ENCODE data around the gene HAPLN3.
A peak's percentile ranks its signal among the peaks of the same experiment; 100 is the strongest.

The HAPLN3 gene

GRCh38 chr15:88898736-88899135 is 3.4 kb upstream of the HAPLN3 start:
- no peak for DNase-seq (ENCODE audit: extremely low spot score)
- POLR2A ChIA-PET: interaction anchor here (0.8 kb wide), 1 partner anchor 9 kb away, joined by 3 read pairs; no protein-coding TSS in a partner anchor
- CTCF ChIA-PET: interaction anchor here (0.6 to 1.5 kb wide), 2 partner anchors 13 to 124 kb away, joined by 3 to 6 read pairs; no protein-coding TSS in a partner anchor

GRCh38 chr15:88897456-88898194 is 2.3 kb upstream of the HAPLN3 start:
- CTCF ChIA-PET: interaction anchor here (0.6 to 1.5 kb wide), 3 partner anchors 12 to 125 kb away, joined by 3 to 6 read pairs (median 4); no protein-coding TSS in a partner anchor

More at GRCh38 chr15:88898736-88899135, 3.4 kb upstream of the HAPLN3 start:
- no peak for TF ChIP-seq BHLHE40 (IDR thresholded peaks at IDR 0.05; ENCODE audit: borderline replicate concordance)
- TF ChIP-seq FOXA1 (IDR thresholded peaks at IDR 0.05): no peak
- no peak for TF ChIP-seq TARDBP (IDR thresholded peaks at IDR 0.05)
- no peak for TF ChIP-seq ELF4 (IDR thresholded peaks at IDR 0.05)
- TF ChIP-seq CTBP1 (IDR thresholded peaks at IDR 0.05; ENCODE audit: borderline replicate concordance): no peak
- no peak for TF ChIP-seq NFRKB (IDR thresholded peaks at IDR 0.05)
- TF ChIP-seq FOXM1 (IDR thresholded peaks at IDR 0.05; ENCODE audit: borderline replicate concordance): no peak
- no peak for TF ChIP-seq HDGF (IDR thresholded peaks at IDR 0.05; ENCODE audit: borderline replicate concordance)
- no peak for TF ChIP-seq FOXK2 (IDR thresholded peaks at IDR 0.05)

DNA sequence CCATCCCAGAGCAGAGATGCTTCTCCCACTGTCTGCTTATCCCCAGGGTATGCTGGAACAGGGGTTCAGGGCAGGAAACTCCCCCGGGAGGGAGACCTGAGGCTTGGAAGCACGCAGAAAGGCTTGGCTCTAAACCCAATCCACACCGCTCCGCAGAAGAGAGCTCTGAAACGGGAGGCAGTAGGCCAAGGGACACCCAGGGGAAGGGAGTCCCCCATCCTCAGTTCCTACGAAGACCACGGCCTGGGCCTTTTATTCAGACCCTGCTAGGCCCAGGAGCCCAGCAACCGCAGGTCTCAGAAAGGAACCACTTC is 1.8 kb upstream of the HAPLN3 start:
- ChIA-PET CTCF (interaction anchor here (0.6 to 1.5 kb wide), 3 partner anchors 13 to 125 kb away, joined by 3 to 6 read pairs (median 4); no protein-coding TSS in a partner anchor), POLR2A (interaction anchor here (1.9 kb wide), 1 partner anchor 15 kb away, joined by 9 read pairs; no protein-coding TSS in a partner anchor)
- TF ChIP-seq TARDBP (IDR thresholded peaks at IDR 0.05) (no peak), ZNF384 (IDR thresholded peaks at IDR 0.05) (no peak), FOXM1 (IDR thresholded peaks at IDR 0.05; ENCODE audit: borderline replicate concordance) (no peak)
- TF ChIP-seq, protein P1, sequence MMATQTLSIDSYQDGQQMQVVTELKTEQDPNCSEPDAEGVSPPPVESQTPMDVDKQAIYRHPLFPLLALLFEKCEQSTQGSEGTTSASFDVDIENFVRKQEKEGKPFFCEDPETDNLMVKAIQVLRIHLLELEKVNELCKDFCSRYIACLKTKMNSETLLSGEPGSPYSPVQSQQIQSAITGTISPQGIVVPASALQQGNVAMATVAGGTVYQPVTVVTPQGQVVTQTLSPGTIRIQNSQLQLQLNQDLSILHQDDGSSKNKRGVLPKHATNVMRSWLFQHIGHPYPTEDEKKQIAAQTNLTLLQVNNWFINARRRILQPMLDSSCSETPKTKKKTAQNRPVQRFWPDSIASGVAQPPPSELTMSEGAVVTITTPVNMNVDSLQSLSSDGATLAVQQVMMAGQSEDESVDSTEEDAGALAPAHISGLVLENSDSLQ (IDR thresholded peaks at IDR 0.05): no peak
- DNase-seq (ENCODE audit: extremely low spot score): no peak

More at GRCh38 chr15:88897456-88898194, 2.3 kb upstream of the HAPLN3 start:
- POLR2A ChIA-PET: interaction anchor here (0.8 to 1.9 kb wide), 2 partner anchors 10 to 14 kb away, joined by 3 to 9 read pairs; no protein-coding TSS in a partner anchor
- peak; percentile 37 for DNase-seq (ENCODE audit: extremely low spot score)
- TF ChIP-seq NFRKB (IDR thresholded peaks at IDR 0.05) (no peak), SUZ12 (IDR thresholded peaks at IDR 0.05) (no peak), ZNF384 (IDR thresholded peaks at IDR 0.05) (no peak), SP1 (IDR thresholded peaks at IDR 0.05) (no peak), BHLHE40 (IDR thresholded peaks at IDR 0.05; ENCODE audit: borderline replicate concordance) (no peak), LEF1 (IDR thresholded peaks at IDR 0.05; ENCODE audit: borderline replicate concordance) (no peak), ARNT (IDR thresholded peaks at IDR 0.05) (no peak), FOXM1 (IDR thresholded peaks at IDR 0.05; ENCODE audit: borderline replicate concordance) (no peak), TARDBP (IDR thresholded peaks at IDR 0.05) (no peak), FOXA1 (IDR thresholded peaks at IDR 0.05) (no peak)
- TF ChIP-seq, protein P1 (IDR thresholded peaks at IDR 0.05): no peak

DNA sequence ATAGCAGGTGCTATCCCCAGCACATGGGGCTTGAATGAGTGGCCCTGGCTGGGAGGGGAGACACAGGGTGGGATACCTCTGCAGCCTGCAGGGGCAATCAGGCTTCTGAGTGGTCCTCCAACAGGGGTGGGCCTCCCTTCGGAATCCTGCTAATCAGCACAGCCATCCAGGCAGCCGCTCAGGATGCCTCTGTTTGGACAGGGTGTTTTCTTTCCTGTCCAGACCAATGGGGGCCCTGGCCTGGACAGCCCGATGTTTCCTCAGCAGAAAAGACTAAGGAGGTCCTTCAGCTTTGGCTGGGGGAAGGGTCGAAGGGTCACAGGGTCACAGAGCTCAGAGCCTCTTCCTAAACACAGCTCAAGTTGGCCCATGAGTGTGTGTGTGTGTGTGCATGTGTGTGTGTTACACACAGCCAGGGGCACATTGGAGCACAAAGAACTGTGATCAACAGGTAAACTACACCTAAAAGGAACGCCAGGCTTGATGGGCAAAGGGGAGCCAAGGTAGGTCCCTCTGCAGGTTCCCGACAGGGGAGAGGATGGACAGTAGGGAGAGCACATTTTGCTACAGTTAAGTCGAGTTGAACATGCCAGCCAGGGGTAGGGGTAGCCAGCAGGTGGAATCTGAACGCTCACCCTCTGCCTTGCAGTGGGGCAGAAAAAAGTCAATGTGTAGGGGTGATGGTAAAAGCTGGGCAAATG is 1.1 kb upstream of the HAPLN3 start:
- POLR2A ChIA-PET: interaction anchor here (1.9 kb wide), 1 partner anchor 15 kb away, joined by 9 read pairs; no protein-coding TSS in a partner anchor

GRCh38 chr15:88894348-88894818 is 961 bp downstream of the HAPLN3 start:
- TF ChIP-seq CTBP1 (IDR thresholded peaks at IDR 0.05; ENCODE audit: borderline replicate concordance) (no peak), L3MBTL2 (conservative IDR thresholded peaks at IDR 0.05) (peak; percentile 71; the same call in 1 of the 2 replicates), TARDBP (IDR thresholded peaks at IDR 0.05) (no peak)
- DNase-seq (ENCODE audit: extremely low spot score): peak; percentile 87
- CTCF ChIA-PET: interaction anchor here (2.0 to 2.1 kb wide), 2 partner anchors 11 to 16 kb away, joined by 6 to 10 read pairs; no protein-coding TSS in a partner anchor
- POLR2A ChIA-PET: no interaction called here

More for the DNA sequence above, 1.1 kb upstream of the HAPLN3 start:
- no peak for DNase-seq (ENCODE audit: extremely low spot score)
- no peak for TF ChIP-seq LEF1 (IDR thresholded peaks at IDR 0.05; ENCODE audit: borderline replicate concordance)
- no peak for TF ChIP-seq FOXM1 (IDR thresholded peaks at IDR 0.05; ENCODE audit: borderline replicate concordance)
- no peak for TF ChIP-seq ELF4 (IDR thresholded peaks at IDR 0.05)
- no peak for TF ChIP-seq L3MBTL2 (conservative IDR thresholded peaks at IDR 0.05)
- no peak for TF ChIP-seq FOXA1 (IDR thresholded peaks at IDR 0.05)
- no peak for TF ChIP-seq CTBP1 (IDR thresholded peaks at IDR 0.05; ENCODE audit: borderline replicate concordance)
- CTCF ChIA-PET: interaction anchor here (2.1 kb wide), 1 partner anchor 9 kb away, joined by 10 read pairs; no protein-coding TSS in a partner anchor

GRCh38 chr15:88891540-88892254 is 3.6 kb downstream of the HAPLN3 start:
- CTCF ChIA-PET: interaction anchor here (1.7 to 2.0 kb wide), 3 partner anchors 13 kb away, joined by 6 to 9 read pairs (median 8); no protein-coding TSS in a partner anchor
- TF ChIP-seq, protein P1 (IDR thresholded peaks at IDR 0.05): no peak
- TF ChIP-seq FOXA1 (IDR thresholded peaks at IDR 0.05) (no peak), ZNF384 (IDR thresholded peaks at IDR 0.05) (no peak), SUZ12 (IDR thresholded peaks at IDR 0.05) (no peak), CTBP1 (IDR thresholded peaks at IDR 0.05; ENCODE audit: borderline replicate concordance) (no peak), FOXK2 (IDR thresholded peaks at IDR 0.05) (no peak), LEF1 (IDR thresholded peaks at IDR 0.05; ENCODE audit: borderline replicate concordance) (no peak)
- POLR2A ChIA-PET: no interaction called here
- no peak for DNase-seq (ENCODE audit: extremely low spot score)
